HG03097 (cell line): ENCODE results near the gene CPOX.

Experiments
- ATAC-seq: cut with Tn5 transposase; IDR thresholded peaks from one replicate; pipeline ENCODE4 v1.9.1; 2021; ENCODE audit not compliant: unreplicated experiment, low FRiP score

Gene CPOX

GRCh38 chr3:98596541-98597500 is 3.4 kb upstream of the CPOX start:
- ATAC-seq, result no peak

GRCh38 chr3:98596087-98596486 is 2.7 kb upstream of the CPOX start:
- ATAC-seq, result no peak

GRCh38 chr3:98594628-98595324 is 1.4 kb upstream of the CPOX start:
- ATAC-seq, result no peak

- ATAC-seq, result no peak
Observed at GRCh38 chr3:98592345-98592935, 971 bp downstream of the CPOX start.

GRCh38 chr3:98589331-98590036 is 3.9 kb downstream of the CPOX start:
- ATAC-seq, result no peak

- no peak for ATAC-seq
Observed at GRCh38 chr3:98588065-98588464, 5.3 kb downstream of the CPOX start.

GRCh38 chr3:98587654-98588053 is 5.8 kb downstream of the CPOX start:
- no peak for ATAC-seq

- ATAC-seq, result no peak
Observed at GRCh38 chr3:98584547-98584946, 8.9 kb downstream of the CPOX start.

GRCh38 chr3:98583766-98584165 is 9.6 kb downstream of the CPOX start:
- ATAC-seq, result no peak

GRCh38 chr3:98582042-98582441 is 11.4 kb downstream of the CPOX start:
- ATAC-seq, result no peak

- ATAC-seq, result no peak
Observed at GRCh38 chr3:98581474-98581873, 11.9 kb downstream of the CPOX start.

- ATAC-seq, result no peak
Observed at GRCh38 chr3:98580401-98581386, 12.7 kb downstream of the CPOX start.

- no peak for ATAC-seq
Observed at GRCh38 chr3:98577178-98577895, 16.1 kb downstream of the CPOX start.

- ATAC-seq, result no peak
Observed at GRCh38 chr3:98574132-98574531, 19.3 kb downstream of the CPOX start.

GRCh38 chr3:98573181-98573728 is 20.2 kb downstream of the CPOX start:
- no peak for ATAC-seq

- no peak for ATAC-seq
Observed at GRCh38 chr3:98568402-98568801, 25.0 kb downstream of the CPOX start.

- ATAC-seq, result no peak
Observed at GRCh38 chr3:98567666-98568270, 25.6 kb downstream of the CPOX start.

- ATAC-seq, result no peak
Observed at GRCh38 chr3:98565843-98566242, 27.6 kb downstream of the CPOX start.
